ENCODE measurements around the gene RAD51B.

The RAD51B gene

GRCh38 chr14:68392393-68393141 lies 573.0 kb downstream of the RAD51B start:
- no peaks in the 10 kb centered on the region for H3K36me3 ChIP-seq (ENCODE audit: insufficient read depth, low read length)
- no peaks in the 10 kb centered on the region for H3K9me3 ChIP-seq (ENCODE audit: insufficient read depth, low read depth, low read length)
- no peaks in the 10 kb centered on the region for H3K27me3 ChIP-seq (ENCODE audit: insufficient read depth, low read length)
- peaks cover 34% of the 10 kb centered on the region for H3K4me1 ChIP-seq (ENCODE audit: insufficient read depth, low read length)
- H3K9ac ChIP-seq (ENCODE audit: low read depth, low read length): no peak overlapping the region
- H3K27ac ChIP-seq (ENCODE audit: low read depth, low read length): no peak overlapping the region; the same call in 1 of the 2 replicates
- 84% methylated on average over 6 of the region's 7 CpGs for WGBS
- no peak overlapping the region for H3K4me3 ChIP-seq (ENCODE audit: low read length)

GRCh38 chr14:68393259-68393658 lies 573.7 kb downstream of the RAD51B start:
- Histone ChIP-seq H3K27ac (ENCODE audit: low read depth, low read length) (no peak overlapping the region), H3K36me3 (ENCODE audit: insufficient read depth, low read length) (no peaks in the 10 kb centered on the region), H3K4me1 (ENCODE audit: insufficient read depth, low read length) (peaks cover 40% of the 10 kb centered on the region), H3K9me3 (ENCODE audit: insufficient read depth, low read depth, low read length) (no peaks in the 10 kb centered on the region), H3K9ac (ENCODE audit: low read depth, low read length) (no peak overlapping the region), H3K27me3 (ENCODE audit: insufficient read depth, low read length) (no peaks in the 10 kb centered on the region), H3K4me3 (ENCODE audit: low read length) (no peak overlapping the region)
- WGBS: 93% methylated on average over 7 of the region's 7 CpGs

- no peaks in the 10 kb centered on the region for H3K9me3 ChIP-seq (ENCODE audit: insufficient read depth, low read depth, low read length)
- WGBS: 85% methylated on average over 6 of the region's 6 CpGs
- no peak overlapping the region for H3K9ac ChIP-seq (ENCODE audit: low read depth, low read length)
- H3K4me3 ChIP-seq (ENCODE audit: low read length): no peak overlapping the region
- H3K4me1 ChIP-seq (ENCODE audit: insufficient read depth, low read length): peaks cover 40% of the 10 kb centered on the region
- peak overlapping the region; percentile 45; the same call in 1 of the 2 replicates for H3K27ac ChIP-seq (ENCODE audit: low read depth, low read length)
- no peaks in the 10 kb centered on the region for H3K36me3 ChIP-seq (ENCODE audit: insufficient read depth, low read length)
- H3K27me3 ChIP-seq (ENCODE audit: insufficient read depth, low read length): no peaks in the 10 kb centered on the region
These were observed 574.7 kb downstream of the RAD51B start for GRCh38 chr14:68394118-68394763.

- H3K27ac ChIP-seq (ENCODE audit: low read depth, low read length): peak overlapping the region; percentile 45; the same call in 1 of the 2 replicates
- WGBS: 55% methylated on average over 11 of the region's 11 CpGs
- H3K9me3 ChIP-seq (ENCODE audit: insufficient read depth, low read depth, low read length): no peaks in the 10 kb centered on the region
- H3K36me3 ChIP-seq (ENCODE audit: insufficient read depth, low read length): no peaks in the 10 kb centered on the region
- peak overlapping the region; percentile 21; the same call in 1 of the 2 replicates for H3K9ac ChIP-seq (ENCODE audit: low read depth, low read length)
- H3K27me3 ChIP-seq (ENCODE audit: insufficient read depth, low read length): no peaks in the 10 kb centered on the region
- peaks cover 40% of the 10 kb centered on the region for H3K4me1 ChIP-seq (ENCODE audit: insufficient read depth, low read length)
- H3K4me3 ChIP-seq (ENCODE audit: low read length): 0 out of 2 replicates have a peak overlapping the region, but pooled peaks have one; percentile 21
These were observed 575.2 kb downstream of the RAD51B start for GRCh38 chr14:68394764-68395143.

GRCh38 chr14:68395604-68396003 lies 576.0 kb downstream of the RAD51B start:
- no peak overlapping the region for H3K27ac ChIP-seq (ENCODE audit: low read depth, low read length)
- H3K9me3 ChIP-seq (ENCODE audit: insufficient read depth, low read depth, low read length): no peaks in the 10 kb centered on the region
- peaks cover 40% of the 10 kb centered on the region for H3K4me1 ChIP-seq (ENCODE audit: insufficient read depth, low read length)
- H3K9ac ChIP-seq (ENCODE audit: low read depth, low read length): no peak overlapping the region
- WGBS: 89% methylated on average over 4 of the region's 4 CpGs
- H3K27me3 ChIP-seq (ENCODE audit: insufficient read depth, low read length): no peaks in the 10 kb centered on the region
- H3K36me3 ChIP-seq (ENCODE audit: insufficient read depth, low read length): no peaks in the 10 kb centered on the region
- H3K4me3 ChIP-seq (ENCODE audit: low read length): no peak overlapping the region

GRCh38 chr14:68396461-68396860 lies 576.9 kb downstream of the RAD51B start:
- Histone ChIP-seq H3K9ac (ENCODE audit: low read depth, low read length) (no peak overlapping the region), H3K4me1 (ENCODE audit: insufficient read depth, low read length) (peaks cover 40% of the 10 kb centered on the region), H3K27me3 (ENCODE audit: insufficient read depth, low read length) (no peaks in the 10 kb centered on the region), H3K4me3 (ENCODE audit: low read length) (no peak overlapping the region), H3K36me3 (ENCODE audit: insufficient read depth, low read length) (no peaks in the 10 kb centered on the region), H3K27ac (ENCODE audit: low read depth, low read length) (no peak overlapping the region), H3K9me3 (ENCODE audit: insufficient read depth, low read depth, low read length) (no peaks in the 10 kb centered on the region)
- WGBS: 97% methylated on average over 2 of the region's 3 CpGs

- WGBS: 88% methylated on average over 6 of the region's 6 CpGs
- no peak overlapping the region for H3K27ac ChIP-seq (ENCODE audit: low read depth, low read length)
- no peaks in the 10 kb centered on the region for H3K36me3 ChIP-seq (ENCODE audit: insufficient read depth, low read length)
- no peaks in the 10 kb centered on the region for H3K9me3 ChIP-seq (ENCODE audit: insufficient read depth, low read depth, low read length)
- peaks cover 38% of the 10 kb centered on the region for H3K4me1 ChIP-seq (ENCODE audit: insufficient read depth, low read length)
- no peaks in the 10 kb centered on the region for H3K27me3 ChIP-seq (ENCODE audit: insufficient read depth, low read length)
- no peak overlapping the region for H3K9ac ChIP-seq (ENCODE audit: low read depth, low read length)
- H3K4me3 ChIP-seq (ENCODE audit: low read length): no peak overlapping the region
These were observed 577.8 kb downstream of the RAD51B start for GRCh38 chr14:68397371-68397811.

GRCh38 chr14:68397822-68398221 lies 578.2 kb downstream of the RAD51B start:
- peaks cover 33% of the 10 kb centered on the region for H3K4me1 ChIP-seq (ENCODE audit: insufficient read depth, low read length)
- H3K36me3 ChIP-seq (ENCODE audit: insufficient read depth, low read length): no peaks in the 10 kb centered on the region
- no peak overlapping the region for H3K27ac ChIP-seq (ENCODE audit: low read depth, low read length)
- no peaks in the 10 kb centered on the region for H3K27me3 ChIP-seq (ENCODE audit: insufficient read depth, low read length)
- H3K9me3 ChIP-seq (ENCODE audit: insufficient read depth, low read depth, low read length): no peaks in the 10 kb centered on the region
- 73% methylated on average over 5 of the region's 6 CpGs for WGBS
- no peak overlapping the region for H3K4me3 ChIP-seq (ENCODE audit: low read length)
- no peak overlapping the region for H3K9ac ChIP-seq (ENCODE audit: low read depth, low read length)

- H3K9ac ChIP-seq (ENCODE audit: low read depth, low read length): no peak overlapping the region
- no peaks in the 10 kb centered on the region for H3K36me3 ChIP-seq (ENCODE audit: insufficient read depth, low read length)
- 66% methylated on average over 2 of the region's 2 CpGs for WGBS
- no peaks in the 10 kb centered on the region for H3K9me3 ChIP-seq (ENCODE audit: insufficient read depth, low read depth, low read length)
- H3K4me3 ChIP-seq (ENCODE audit: low read length): no peak overlapping the region
- peaks cover 28% of the 10 kb centered on the region for H3K4me1 ChIP-seq (ENCODE audit: insufficient read depth, low read length)
- H3K27me3 ChIP-seq (ENCODE audit: insufficient read depth, low read length): no peaks in the 10 kb centered on the region
- no peak overlapping the region for H3K27ac ChIP-seq (ENCODE audit: low read depth, low read length)
These were observed 578.8 kb downstream of the RAD51B start for GRCh38 chr14:68398370-68398769.

- H3K4me1 ChIP-seq (ENCODE audit: insufficient read depth, low read length): peaks cover 19% of the 10 kb centered on the region
- no peaks in the 10 kb centered on the region for H3K36me3 ChIP-seq (ENCODE audit: insufficient read depth, low read length)
- no peak overlapping the region for H3K4me3 ChIP-seq (ENCODE audit: low read length)
- H3K27me3 ChIP-seq (ENCODE audit: insufficient read depth, low read length): no peaks in the 10 kb centered on the region
- H3K9ac ChIP-seq (ENCODE audit: low read depth, low read length): no peak overlapping the region
- 93% methylated on average over 2 of the region's 2 CpGs for WGBS
- no peak overlapping the region for H3K27ac ChIP-seq (ENCODE audit: low read depth, low read length)
- no peaks in the 10 kb centered on the region for H3K9me3 ChIP-seq (ENCODE audit: insufficient read depth, low read depth, low read length)
These were observed 580.4 kb downstream of the RAD51B start for GRCh38 chr14:68399971-68400370.

GRCh38 chr14:68401317-68401716 lies 581.7 kb downstream of the RAD51B start:
- WGBS: 86% methylated on average over 2 of the region's 3 CpGs
- Histone ChIP-seq H3K9me3 (ENCODE audit: insufficient read depth, low read depth, low read length) (no peaks in the 10 kb centered on the region), H3K4me3 (ENCODE audit: low read length) (no peak overlapping the region), H3K4me1 (ENCODE audit: insufficient read depth, low read length) (peaks cover 10% of the 10 kb centered on the region), H3K9ac (ENCODE audit: low read depth, low read length) (no peak overlapping the region), H3K36me3 (ENCODE audit: insufficient read depth, low read length) (no peaks in the 10 kb centered on the region), H3K27ac (ENCODE audit: low read depth, low read length) (no peak overlapping the region), H3K27me3 (ENCODE audit: insufficient read depth, low read length) (no peaks in the 10 kb centered on the region)

All from HUES64 (cell line).